Measurements from ENCODE around the gene RALGAPA1. TPM values are rescaled to one million over a fixed set of nuclear protein-coding genes. Genes with fewer than 3 reads are reported as not detected.

RALGAPA1 gene
- total and polyA plus RNA-seq, 2 experiments from 2014 or later, result 21.9 to 27.3 TPM

GRCh38 chr14:35760143-35760542, 49.0 kb downstream of the RALGAPA1 start:
- H3K27ac Mint-ChIP-seq, result 0 out of 2 replicates have a peak overlapping the region, but pooled peaks have one; percentile 37
- peaks cover 3% of the 10 kb centered on the region for H3K27me3 Mint-ChIP-seq (ENCODE audit: insufficient read depth, low read depth, poor library complexity)
- H3K4me1 ChIP-seq (ENCODE audit: insufficient read depth), result no peaks in the 10 kb centered on the region; the same call in 1 of the 2 replicates
- TF ChIP-seq STAT1 (IDR thresholded peaks at IDR 0.05; ENCODE audit: unreplicated experiment) (no peak), ETS1 (IDR thresholded peaks at IDR 0.05) (no peak), REST (IDR thresholded peaks at IDR 0.05; ENCODE audit: unreplicated experiment) (no peak), EZH2 (IDR thresholded peaks at IDR 0.05; ENCODE audit: low read depth, unreplicated experiment) (no peak), CREB1 (CRISPR knock-in tag; IDR thresholded peaks at IDR 0.05; ENCODE audit: low read depth) (no peak), POLR2AphosphoS5 (IDR thresholded peaks at IDR 0.05; ENCODE audit: low read depth) (no peak), JUNB (IDR thresholded peaks at IDR 0.05; ENCODE audit: unreplicated experiment) (no peak), ZNF331 (CRISPR knock-in tag; IDR thresholded peaks at IDR 0.05; ENCODE audit: low read depth) (no peak), NANOG (IDR thresholded peaks at IDR 0.05; ENCODE audit: borderline replicate concordance) (no peak)
- no peak overlapping the region for H3K27ac ChIP-seq (ENCODE audit: low read depth)
- H3K27me3 ChIP-seq (ENCODE audit: insufficient read depth), result no peaks in the 10 kb centered on the region
- H3K9me3 Mint-ChIP-seq, result no peaks in the 10 kb centered on the region
- DNase-seq (ENCODE audit: low spot score), result peak; percentile 30
- no peaks in the 10 kb centered on the region for H3K36me3 ChIP-seq (ENCODE audit: insufficient read depth)
- H3K4me3 Mint-ChIP-seq, result no peak overlapping the region
- no peaks in the 10 kb centered on the region for H3F3A ChIP-seq (replicated peaks; ENCODE audit: low read depth)
- peaks cover 6% of the 10 kb centered on the region; the same call in 2 of the 3 replicates for H3K4me1 Mint-ChIP-seq
- H3K36me3 Mint-ChIP-seq (ENCODE audit: low read depth), result no peaks in the 10 kb centered on the region
- no peak overlapping the region for H3K4me2 ChIP-seq
- peak; percentile 94 for ATAC-seq
- no peak overlapping the region for H3K4me3 ChIP-seq
- H3K9me2 ChIP-seq (ENCODE audit: insufficient read depth), result no peaks in the 10 kb centered on the region
- no peaks in the 10 kb centered on the region for H4K20me1 ChIP-seq (replicated peaks; ENCODE audit: insufficient read depth)
- H2AFZ ChIP-seq, result no peak overlapping the region
- H3K79me2 ChIP-seq (replicated peaks; ENCODE audit: insufficient read depth), result no peaks in the 10 kb centered on the region

- Histone ChIP-seq H3K4me2 (no peak overlapping the region), H2AFZ (no peak overlapping the region), H3K27me3 (ENCODE audit: insufficient read depth) (no peaks in the 10 kb centered on the region), H3K4me1 (ENCODE audit: insufficient read depth) (no peaks in the 10 kb centered on the region; the same call in 1 of the 2 replicates), H3K27ac (ENCODE audit: low read depth) (no peak overlapping the region), H3K4me3 (no peak overlapping the region), H3K9me2 (ENCODE audit: insufficient read depth) (no peaks in the 10 kb centered on the region), H3K36me3 (ENCODE audit: insufficient read depth) (no peaks in the 10 kb centered on the region), H3F3A (replicated peaks; ENCODE audit: low read depth) (no peaks in the 10 kb centered on the region), H4K20me1 (replicated peaks; ENCODE audit: insufficient read depth) (no peaks in the 10 kb centered on the region), H3K79me2 (replicated peaks; ENCODE audit: insufficient read depth) (no peaks in the 10 kb centered on the region)
- Mint-ChIP-seq H3K27ac (no peak overlapping the region), H3K4me3 (no peak overlapping the region), H3K9me3 (no peaks in the 10 kb centered on the region), H3K36me3 (ENCODE audit: low read depth) (no peaks in the 10 kb centered on the region), H3K4me1 (peaks cover 6% of the 10 kb centered on the region; the same call in 2 of the 3 replicates), H3K27me3 (ENCODE audit: insufficient read depth, low read depth, poor library complexity) (peaks cover 3% of the 10 kb centered on the region)
- DNase-seq (ENCODE audit: low spot score) (no peak), ATAC-seq (no peak)
- TF ChIP-seq CREB1 (CRISPR knock-in tag; IDR thresholded peaks at IDR 0.05; ENCODE audit: low read depth) (no peak), ZNF462 (CRISPR knock-in tag; IDR thresholded peaks at IDR 0.05) (no peak), STAT1 (IDR thresholded peaks at IDR 0.05; ENCODE audit: unreplicated experiment) (no peak)
Observed at GRCh38 chr14:35758523-35759129, 50.5 kb downstream of the RALGAPA1 start.

All from GM23338 (cell line).